Measurements from ENCODE around the gene TANK. TPM values are rescaled to one million over a fixed set of nuclear protein-coding genes. Genes with fewer than 3 reads are reported as not detected.

TANK gene
- total RNA-seq (54.7 and 66.7 TPM in 2 replicates), polyA plus RNA-seq (37.6 and 45.1 TPM in 2 replicates)

- H3K4me1 ChIP-seq (ENCODE audit: insufficient read depth), result peaks cover 16% of the 10 kb centered on the region
- H3K4me2 ChIP-seq, result peak within 1 kb of the TSS; percentile 71
- WGBS (ENCODE audit: low lambda C conversion rate, missing lambda C conversion rate), result under 1% methylated on average over 42 of the region's 50 CpGs
- H3K36me3 ChIP-seq (replicated peaks; ENCODE audit: insufficient read depth, low read depth), result no peaks in the 10 kb centered on the region
- no peaks in the 10 kb centered on the region for H4K20me1 ChIP-seq (ENCODE audit: insufficient read depth, poor library complexity, severe bottlenecking)
- TF ChIP-seq EZH2 (IDR thresholded peaks at IDR 0.05; ENCODE audit: borderline replicate concordance), result no peak
- no peak for TF ChIP-seq EZH2phosphoT487 (IDR thresholded peaks at IDR 0.05; ENCODE audit: low read depth, severe bottlenecking, unreplicated experiment)
- TF ChIP-seq CTCF (IDR thresholded peaks at IDR 0.05; ENCODE audit: poor library complexity), result no peak
- H3K27ac ChIP-seq, result peak within 1 kb of the TSS; percentile 98
- H3K79me2 ChIP-seq, result peaks cover 43% of the 10 kb centered on the region
- peak; percentile 96 for DNase-seq (ENCODE audit: low spot score)
- H2AFZ ChIP-seq, result peak within 1 kb of the TSS; percentile 74
- H3K4me3 ChIP-seq, result peak within 1 kb of the TSS; percentile 71
- H3K27me3 ChIP-seq, result no peaks in the 10 kb centered on the region
- no peaks in the 10 kb centered on the region for H3K9me3 ChIP-seq (ENCODE audit: low read depth)
- no peaks in the 10 kb centered on the region for H3K9me2 ChIP-seq (replicated peaks; ENCODE audit: insufficient read depth)
Measured at GRCh38 chr2:161160226-161161073, at the start of gene TANK. TANK (plus strand) TSS chr2:161160428; CDS start chr2:161179663, 19,235 bp downstream.

- H2AFZ ChIP-seq, result no peak overlapping the region
- no peak overlapping the region for H3K27ac ChIP-seq
- TF ChIP-seq CTCF (IDR thresholded peaks at IDR 0.05; ENCODE audit: poor library complexity) (no peak), EZH2 (IDR thresholded peaks at IDR 0.05; ENCODE audit: borderline replicate concordance) (no peak), EZH2phosphoT487 (IDR thresholded peaks at IDR 0.05; ENCODE audit: low read depth, severe bottlenecking, unreplicated experiment) (no peak)
- H3K4me2 ChIP-seq, result no peak overlapping the region
- H3K4me3 ChIP-seq, result no peak overlapping the region
- WGBS (ENCODE audit: low lambda C conversion rate, missing lambda C conversion rate), result 89% methylated on average over 2 of the region's 2 CpGs
- no peaks in the 10 kb centered on the region for H4K20me1 ChIP-seq (ENCODE audit: insufficient read depth, poor library complexity, severe bottlenecking)
- no peaks in the 10 kb centered on the region for H3K79me2 ChIP-seq
- H3K27me3 ChIP-seq, result no peaks in the 10 kb centered on the region
- no peaks in the 10 kb centered on the region for H3K9me3 ChIP-seq (ENCODE audit: low read depth)
- no peaks in the 10 kb centered on the region for H3K36me3 ChIP-seq (replicated peaks; ENCODE audit: insufficient read depth, low read depth)
- H3K9me2 ChIP-seq (replicated peaks; ENCODE audit: insufficient read depth), result no peaks in the 10 kb centered on the region
- no peak for DNase-seq (ENCODE audit: low spot score)
- H3K4me1 ChIP-seq (ENCODE audit: insufficient read depth), result no peaks in the 10 kb centered on the region
Measured at GRCh38 chr2:161111531-161111930, 48.7 kb upstream of the TANK start.

GRCh38 chr2:161112908-161113307, 47.3 kb upstream of the TANK start:
- H3K9me2 ChIP-seq (replicated peaks; ENCODE audit: insufficient read depth), result no peaks in the 10 kb centered on the region
- 86% methylated on average over 1 of the region's 1 CpG for WGBS (ENCODE audit: low lambda C conversion rate, missing lambda C conversion rate)
- no peak for DNase-seq (ENCODE audit: low spot score)

More at GRCh38 chr2:161112908-161113307, 47.3 kb upstream of the TANK start:
- H2AFZ ChIP-seq, result no peak overlapping the region
- H3K36me3 ChIP-seq (replicated peaks; ENCODE audit: insufficient read depth, low read depth), result no peaks in the 10 kb centered on the region
- no peak overlapping the region for H3K4me3 ChIP-seq
- no peaks in the 10 kb centered on the region for H3K9me3 ChIP-seq (ENCODE audit: low read depth)
- H3K4me2 ChIP-seq, result no peak overlapping the region
- TF ChIP-seq EZH2 (IDR thresholded peaks at IDR 0.05; ENCODE audit: borderline replicate concordance) (no peak), EZH2phosphoT487 (IDR thresholded peaks at IDR 0.05; ENCODE audit: low read depth, severe bottlenecking, unreplicated experiment) (no peak), CTCF (IDR thresholded peaks at IDR 0.05; ENCODE audit: poor library complexity) (no peak)
- H4K20me1 ChIP-seq (ENCODE audit: insufficient read depth, poor library complexity, severe bottlenecking), result no peaks in the 10 kb centered on the region
- H3K27me3 ChIP-seq, result no peaks in the 10 kb centered on the region
- H3K4me1 ChIP-seq (ENCODE audit: insufficient read depth), result no peaks in the 10 kb centered on the region
- H3K27ac ChIP-seq, result no peak overlapping the region
- no peaks in the 10 kb centered on the region for H3K79me2 ChIP-seq
